ENCODE data around the gene LALBA.

- TF ChIP-seq, protein P1, sequence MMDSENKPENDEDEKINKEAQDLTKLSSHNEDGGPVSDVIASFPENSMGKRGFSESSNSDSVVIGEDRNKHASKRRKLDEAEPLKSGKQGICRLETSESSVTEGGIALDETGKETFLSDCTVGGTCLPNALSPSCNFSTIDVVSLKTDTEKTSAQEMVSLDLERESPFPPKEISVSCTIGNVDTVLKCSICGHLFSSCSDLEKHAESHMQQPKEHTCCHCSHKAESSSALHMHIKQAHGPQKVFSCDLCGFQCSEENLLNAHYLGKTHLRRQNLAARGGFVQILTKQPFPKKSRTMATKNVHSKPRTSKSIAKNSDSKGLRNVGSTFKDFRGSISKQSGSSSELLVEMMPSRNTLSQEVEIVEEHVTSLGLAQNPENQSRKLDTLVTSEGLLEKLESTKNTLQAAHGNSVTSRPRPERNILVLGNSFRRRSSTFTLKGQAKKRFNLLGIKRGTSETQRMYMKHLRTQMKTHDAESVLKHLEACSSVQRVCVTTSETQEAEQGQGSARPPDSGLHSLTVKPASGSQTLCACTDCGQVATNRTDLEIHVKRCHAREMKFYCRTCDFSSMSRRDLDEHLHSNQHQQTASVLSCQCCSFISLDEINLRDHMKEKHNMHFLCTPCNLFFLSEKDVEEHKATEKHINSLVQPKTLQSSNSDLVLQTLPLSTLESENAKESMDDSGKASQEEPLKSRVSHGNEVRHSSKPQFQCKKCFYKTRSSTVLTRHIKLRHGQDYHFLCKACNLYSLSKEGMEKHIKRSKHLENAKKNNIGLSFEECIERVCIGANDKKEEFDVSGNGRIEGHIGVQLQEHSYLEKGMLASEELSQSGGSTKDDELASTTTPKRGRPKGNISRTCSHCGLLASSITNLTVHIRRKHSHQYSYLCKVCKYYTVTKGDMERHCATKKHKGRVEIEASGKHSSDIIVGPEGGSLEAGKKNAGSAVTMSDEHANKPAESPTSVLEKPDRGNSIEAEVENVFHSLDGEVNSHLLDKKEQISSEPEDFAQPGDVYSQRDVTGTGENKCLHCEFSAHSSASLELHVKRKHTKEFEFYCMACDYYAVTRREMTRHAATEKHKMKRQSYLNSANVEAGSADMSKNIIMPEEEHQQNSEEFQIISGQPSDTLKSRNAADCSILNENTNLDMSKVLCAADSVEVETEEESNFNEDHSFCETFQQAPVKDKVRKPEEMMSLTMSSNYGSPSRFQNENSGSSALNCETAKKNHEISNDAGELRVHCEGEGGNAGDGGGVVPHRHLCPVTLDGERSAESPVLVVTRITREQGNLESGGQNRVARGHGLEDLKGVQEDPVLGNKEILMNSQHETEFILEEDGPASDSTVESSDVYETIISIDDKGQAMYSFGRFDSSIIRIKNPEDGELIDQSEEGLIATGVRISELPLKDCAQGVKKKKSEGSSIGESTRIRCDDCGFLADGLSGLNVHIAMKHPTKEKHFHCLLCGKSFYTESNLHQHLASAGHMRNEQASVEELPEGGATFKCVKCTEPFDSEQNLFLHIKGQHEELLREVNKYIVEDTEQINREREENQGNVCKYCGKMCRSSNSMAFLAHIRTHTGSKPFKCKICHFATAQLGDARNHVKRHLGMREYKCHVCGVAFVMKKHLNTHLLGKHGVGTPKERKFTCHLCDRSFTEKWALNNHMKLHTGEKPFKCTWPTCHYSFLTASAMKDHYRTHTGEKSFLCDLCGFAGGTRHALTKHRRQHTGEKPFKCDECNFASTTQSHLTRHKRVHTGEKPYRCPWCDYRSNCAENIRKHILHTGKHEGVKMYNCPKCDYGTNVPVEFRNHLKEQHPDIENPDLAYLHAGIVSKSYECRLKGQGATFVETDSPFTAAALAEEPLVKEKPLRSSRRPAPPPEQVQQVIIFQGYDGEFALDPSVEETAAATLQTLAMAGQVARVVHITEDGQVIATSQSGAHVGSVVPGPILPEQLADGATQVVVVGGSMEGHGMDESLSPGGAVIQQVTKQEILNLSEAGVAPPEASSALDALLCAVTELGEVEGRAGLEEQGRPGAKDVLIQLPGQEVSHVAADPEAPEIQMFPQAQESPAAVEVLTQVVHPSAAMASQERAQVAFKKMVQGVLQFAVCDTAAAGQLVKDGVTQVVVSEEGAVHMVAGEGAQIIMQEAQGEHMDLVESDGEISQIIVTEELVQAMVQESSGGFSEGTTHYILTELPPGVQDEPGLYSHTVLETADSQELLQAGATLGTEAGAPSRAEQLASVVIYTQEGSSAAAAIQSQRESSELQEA (IDR thresholded peaks at IDR 0.05; ENCODE audit: low read depth): no peak
- TF ChIP-seq CHD1 (IDR thresholded peaks at IDR 0.05; ENCODE audit: low read length) (no peak), ELF4 (CRISPR knock-in tag; IDR thresholded peaks at IDR 0.05) (no peak)
Measured at GRCh38 chr12:48583728-48584127, 13.9 kb upstream of the LALBA start.
